Osteoblast (primary cell): ENCODE measurements around the gene DPP6. TPM values are rescaled to one million over a fixed set of nuclear protein-coding genes. Genes with fewer than 3 reads are reported as not detected.

Experiments used
- DNase-seq: peaks from one replicate; pipeline ENCODE4 v3.0.0; 2011; ENCODE audit warnings: low spot score, mixed read lengths; ENCODE audit not compliant: insufficient read length; ENCODE audit errors: missing footprints
- H2AFZ ChIP-seq: 2 replicates; pipeline ENCODE4 v1.6.0; 2011; ENCODE audit warnings: mild to moderate bottlenecking, low read length
- H3K27ac ChIP-seq: 2 replicates; pipeline ENCODE4 v1.5.1; 2011; ENCODE audit warnings: mild to moderate bottlenecking, low read depth, low read length, moderate library complexity
- H3K27me3 ChIP-seq: 2 replicates; pipeline ENCODE4 v1.6.0; 2012; ENCODE audit warnings: mild to moderate bottlenecking, control low read depth, inconsistent platforms, low read length, moderate library complexity; ENCODE audit not compliant: insufficient read depth
- H3K36me3 ChIP-seq: 2 replicates; pipeline ENCODE4 v1.5.1; 2011; ENCODE audit warnings: mild to moderate bottlenecking, low read length, control low read depth, moderate library complexity; ENCODE audit not compliant: insufficient read depth
- H3K4me1 ChIP-seq: 2 replicates; pipeline ENCODE4 v1.5.1; 2011; ENCODE audit warnings: mild to moderate bottlenecking, low read length, control low read depth, moderate library complexity; ENCODE audit not compliant: insufficient read depth
- H3K4me2 ChIP-seq: 2 replicates; pipeline ENCODE4 v1.6.0; 2011; ENCODE audit warnings: mild to moderate bottlenecking, low read length; ENCODE audit not compliant: insufficient read depth
- H3K4me3 ChIP-seq: fragments of 200-600 bp; sonication (generic); 3 replicates; pipeline ENCODE4 v1.5.1; 2012; ENCODE audit warnings: mild to moderate bottlenecking, low read length, inconsistent platforms; ENCODE audit not compliant: insufficient read depth
- H3K79me2 ChIP-seq: 2 replicates; pipeline ENCODE4 v1.6.0; 2012; ENCODE audit warnings: mild to moderate bottlenecking, low read length, control low read depth, inconsistent platforms; ENCODE audit not compliant: insufficient read depth
- H3K9me3 ChIP-seq: 2 replicates; pipeline ENCODE4 v1.5.1; 2011; ENCODE audit warnings: low read depth, low read length, control low read depth
- H4K20me1 ChIP-seq: 2 replicates; pipeline ENCODE4 v1.6.0; 2012; ENCODE audit warnings: mild to moderate bottlenecking, low read length, control low read depth; ENCODE audit not compliant: insufficient read depth
- CTCF ChIP-seq: IDR thresholded peaks from 2 replicates; pipeline ENCODE4 v1.5.1; 2011; ENCODE audit warnings: mild to moderate bottlenecking, low read depth, low read length, moderate library complexity; ENCODE audit errors: extremely low read depth
- total RNA-seq: library from RNA; depleted of rRNA; stranded (reverse); fragments of >200 nt; gene quantifications from 2 replicates; pipeline ENCODE4 v1.2.3, GENCODE V29; 2012

Gene DPP6
- total RNA-seq, 1 donor: not detected

GRCh38 chr7:154916856-154917807, 864.9 kb downstream of the DPP6 start:
- no peaks in the 10 kb centered on the region for H3K79me2 ChIP-seq
- H3K27ac ChIP-seq: no peak overlapping the region
- H3K4me3 ChIP-seq: no peak overlapping the region
- peaks cover 7% of the 10 kb centered on the region for H3K27me3 ChIP-seq
- H3K9me3 ChIP-seq: no peaks in the 10 kb centered on the region
- no peak overlapping the region for H2AFZ ChIP-seq
- DNase-seq: no peak
- H3K4me1 ChIP-seq: no peaks in the 10 kb centered on the region
- H3K36me3 ChIP-seq: no peaks in the 10 kb centered on the region
- H4K20me1 ChIP-seq: no peaks in the 10 kb centered on the region
- TF ChIP-seq CTCF: no peak
- no peak overlapping the region for H3K4me2 ChIP-seq

GRCh38 chr7:154917808-154918160, 865.6 kb downstream of the DPP6 start:
- H3K4me1 ChIP-seq: no peaks in the 10 kb centered on the region
- no peak for TF ChIP-seq CTCF
- no peaks in the 10 kb centered on the region for H4K20me1 ChIP-seq
- H3K4me2 ChIP-seq: no peak overlapping the region
- H2AFZ ChIP-seq: no peak overlapping the region
- H3K36me3 ChIP-seq: no peaks in the 10 kb centered on the region
- no peak overlapping the region for H3K4me3 ChIP-seq
- H3K79me2 ChIP-seq: no peaks in the 10 kb centered on the region
- H3K27me3 ChIP-seq: peaks cover 7% of the 10 kb centered on the region
- DNase-seq: no peak
- H3K9me3 ChIP-seq: no peaks in the 10 kb centered on the region
- H3K27ac ChIP-seq: no peak overlapping the region

GRCh38 chr7:154918266-154918665, 866.1 kb downstream of the DPP6 start:
- Histone ChIP-seq H3K4me1 (no peaks in the 10 kb centered on the region), H4K20me1 (no peaks in the 10 kb centered on the region), H3K27me3 (peaks cover 7% of the 10 kb centered on the region), H3K4me3 (no peak overlapping the region), H2AFZ (no peak overlapping the region), H3K9me3 (no peaks in the 10 kb centered on the region), H3K27ac (no peak overlapping the region), H3K79me2 (no peaks in the 10 kb centered on the region), H3K36me3 (no peaks in the 10 kb centered on the region), H3K4me2 (no peak overlapping the region)
- TF ChIP-seq CTCF: no peak
- DNase-seq: no peak

- H3K4me2 ChIP-seq: no peak overlapping the region
- H3K4me1 ChIP-seq: no peaks in the 10 kb centered on the region
- no peaks in the 10 kb centered on the region for H3K36me3 ChIP-seq
- no peaks in the 10 kb centered on the region for H4K20me1 ChIP-seq
- H3K79me2 ChIP-seq: no peaks in the 10 kb centered on the region
- no peak overlapping the region for H3K4me3 ChIP-seq
- DNase-seq: no peak
- no peak for TF ChIP-seq CTCF
- no peak overlapping the region for H2AFZ ChIP-seq
- no peak overlapping the region for H3K27ac ChIP-seq
- peaks cover 7% of the 10 kb centered on the region for H3K27me3 ChIP-seq
- H3K9me3 ChIP-seq: no peaks in the 10 kb centered on the region
Measured at GRCh38 chr7:154918741-154919140, 866.5 kb downstream of the DPP6 start.
